GM12875 (cell line): ENCODE measurements around the gene CFAP43.

ENCODE experiments used
- H3K4me3 ChIP-seq: one replicate; pipeline ENCODE4 v1.5.1; 2011; ENCODE audit warnings: low read depth, low read length, control low read depth
- CTCF ChIP-seq: IDR thresholded peaks from 2 replicates; pipeline ENCODE4 v1.5.1; 2011; ENCODE audit warnings: low read depth, mild to moderate bottlenecking, control low read depth, inconsistent platforms, low read length, moderate library complexity, borderline replicate concordance; ENCODE audit not compliant: insufficient read depth

The CFAP43 gene

DNA sequence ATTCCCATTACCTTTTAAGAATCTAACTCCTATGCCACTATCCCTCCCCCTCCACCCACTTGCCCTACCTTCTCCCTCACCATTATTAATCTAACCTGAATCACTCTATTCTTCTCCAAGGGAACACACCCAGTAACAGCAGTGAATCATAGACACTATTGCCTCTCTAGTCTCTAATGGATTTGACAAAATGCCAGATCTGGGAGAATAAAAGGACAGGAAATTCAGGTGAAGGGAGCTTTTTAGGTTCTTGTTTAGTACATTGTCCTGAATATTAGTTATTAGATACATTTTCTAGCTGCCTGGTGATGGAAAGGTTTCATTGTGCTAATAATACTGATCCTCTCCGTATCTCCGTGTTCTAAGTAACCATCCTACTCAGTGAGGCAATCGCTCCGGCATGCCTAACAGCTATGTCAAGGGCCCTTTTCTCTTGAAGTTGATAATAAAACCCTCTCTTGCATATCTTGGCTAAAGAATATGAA lies 114.3 kb downstream of the CFAP43 start:
- H3K4me3 ChIP-seq: no peak overlapping the region
- no peak for TF ChIP-seq CTCF

DNA sequence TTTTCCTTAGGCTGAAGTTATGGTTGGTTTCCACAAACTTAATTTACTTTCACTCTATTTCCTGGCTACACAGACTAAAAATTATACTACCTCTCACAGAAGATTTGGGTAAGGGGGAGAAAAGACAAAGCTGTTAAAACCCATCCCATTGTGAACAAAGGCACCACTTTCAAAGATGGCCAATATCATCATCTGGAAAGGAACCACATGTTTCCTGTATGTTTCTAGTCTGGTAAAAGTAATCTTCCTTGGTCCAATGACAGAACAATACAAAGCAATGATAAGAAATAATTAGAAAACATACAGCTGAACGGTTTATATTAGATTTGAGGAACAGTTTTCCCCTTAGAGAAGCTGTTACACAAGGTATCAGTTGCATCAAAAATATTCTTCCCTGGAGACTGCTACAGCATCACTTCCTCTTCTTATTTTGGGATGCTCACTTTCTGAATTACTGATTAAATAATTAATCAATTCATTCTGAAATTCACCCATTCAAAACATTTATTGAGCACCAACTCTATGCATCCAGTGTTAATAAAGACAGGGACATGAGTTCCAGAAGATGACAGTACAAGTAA lies 118.7 kb downstream of the CFAP43 start:
- TF ChIP-seq CTCF: no peak
- no peak overlapping the region for H3K4me3 ChIP-seq

- no peak overlapping the region for H3K4me3 ChIP-seq
- no peak for TF ChIP-seq CTCF
Observed at GRCh38 chr10:104109908-104110662, 122.1 kb downstream of the CFAP43 start.

DNA sequence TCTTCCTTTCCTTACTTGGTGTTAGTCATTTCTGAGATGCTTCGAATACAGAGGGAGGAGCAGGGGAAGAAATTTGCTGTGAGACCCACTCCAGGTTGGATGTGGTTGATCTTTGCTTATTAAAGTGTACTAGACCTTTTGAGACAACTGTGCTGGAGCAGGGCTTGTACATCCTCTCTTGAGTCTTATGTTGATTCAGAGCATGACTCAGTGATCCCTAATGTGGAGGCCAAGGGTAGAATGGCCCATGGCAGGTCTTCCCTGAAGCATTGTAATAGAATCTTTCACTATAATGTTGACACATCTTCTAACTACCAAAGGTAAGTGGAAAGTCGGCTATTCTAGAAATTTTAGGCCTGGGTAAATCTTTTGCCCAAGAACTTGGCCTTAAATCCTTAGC lies 127.2 kb downstream of the CFAP43 start:
- TF ChIP-seq CTCF: no peak

GRCh38 chr10:104104418-104104817 lies 127.7 kb downstream of the CFAP43 start:
- no peak overlapping the region for H3K4me3 ChIP-seq
- no peak for TF ChIP-seq CTCF

More for the DNA sequence above, 127.2 kb downstream of the CFAP43 start:
- no peak overlapping the region for H3K4me3 ChIP-seq

DNA sequence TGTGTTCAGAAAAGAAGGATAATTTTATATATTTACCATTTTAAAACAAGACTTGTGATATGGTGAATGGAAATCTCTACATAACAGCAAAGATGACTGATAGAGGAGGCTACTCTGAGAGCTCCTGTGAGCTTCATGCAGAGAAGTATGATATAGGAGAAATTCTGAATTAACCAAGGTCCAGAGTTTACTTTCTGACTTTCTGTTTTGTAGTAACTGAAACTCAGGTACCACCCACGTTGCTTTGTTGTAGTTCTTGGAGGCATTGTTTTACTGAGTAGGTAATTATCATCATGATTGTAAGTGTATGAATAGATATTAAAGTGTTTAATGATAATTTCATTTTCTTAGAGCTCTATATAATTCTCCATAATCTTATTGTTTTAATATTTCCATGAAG lies 128.2 kb downstream of the CFAP43 start:
- no peak for TF ChIP-seq CTCF
- H3K4me3 ChIP-seq: no peak overlapping the region

DNA sequence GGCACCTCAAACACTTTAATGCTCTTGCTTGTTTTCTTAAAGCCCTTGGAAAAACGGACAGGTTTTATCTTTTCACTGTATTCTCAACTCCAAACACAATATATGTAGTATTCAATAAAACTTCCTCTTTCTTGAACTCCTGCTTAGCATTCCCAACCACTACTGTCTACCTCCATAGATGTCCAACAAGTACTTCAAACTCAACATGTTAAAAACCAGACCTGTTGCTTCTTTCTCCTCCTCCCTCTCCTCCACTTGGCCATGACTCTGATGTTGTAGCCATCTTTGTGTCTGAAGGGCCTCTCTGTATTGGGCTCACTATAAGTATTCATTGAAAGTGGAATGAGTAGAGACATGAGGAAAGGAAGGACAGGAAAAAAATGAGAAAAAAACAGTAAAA lies 130.3 kb downstream of the CFAP43 start:
- no peak overlapping the region for H3K4me3 ChIP-seq
- no peak for TF ChIP-seq CTCF
